NOMO-1 (cell line): Measurements from ENCODE around the gene MSL3B.

Experiments used
- DNase-seq, 2 experiments: peaks; one replicate each; lab custom pipeline; 2025; ENCODE audit not compliant: unreplicated experiment in 2 of 2; lab: John Stamatoyannopoulos, UW

The MSL3B gene

GRCh38 chr2:233818639-233819621 is 49.3 kb downstream of the MSL3B start:
- DNase-seq: no peak

- no peak for DNase-seq
These were observed 50.1 kb downstream of the MSL3B start for GRCh38 chr2:233817995-233818638.

- DNase-seq: no peak
These were observed 50.8 kb downstream of the MSL3B start for GRCh38 chr2:233817361-233817911.

GRCh38 chr2:233816771-233817170 is 51.4 kb downstream of the MSL3B start:
- no peak for DNase-seq

- DNase-seq: no peak
These were observed 51.9 kb downstream of the MSL3B start for GRCh38 chr2:233816334-233816733.

GRCh38 chr2:233815861-233816260 is 52.3 kb downstream of the MSL3B start:
- DNase-seq: no peak
